ENCODE data around the gene BIRC2. TPM values are rescaled to one million over a fixed set of nuclear protein-coding genes. Genes with fewer than 3 reads are reported as not detected.

BIRC2 gene
- total RNA-seq, 1 experiment from 2014 or later = 32.6 TPM

GRCh38 chr11:102416976-102417375 lies 70.0 kb downstream of the BIRC2 start:
- Histone ChIP-seq H4K20me1 (ENCODE audit: insufficient read depth) (no peaks in the 10 kb centered on the region; the same call in 1 of the 2 replicates), H3K27me3 (ENCODE audit: insufficient read depth, low read length) (no peaks in the 10 kb centered on the region), H3K27ac (ENCODE audit: low read depth, low read length) (no peak overlapping the region), H3K9ac (ENCODE audit: low read length) (no peak overlapping the region), H3K4me1 (ENCODE audit: control insufficient read depth in 1 of 2, insufficient read depth in 2 of 2, low read length in 2 of 2) (peaks cover 0 to 19% of the 10 kb centered on the region in 2 experiments; a peak in 2 of 4 replicates), H3K9me2 (ENCODE audit: insufficient read depth) (no peaks in the 10 kb centered on the region), H3K9me3 (ENCODE audit: control insufficient read depth in 1 of 2, insufficient read depth in 1 of 2, low read depth in 1 of 2, low read length in 2 of 2) (0 out of 4 replicates have a peak, but pooled peaks cover 0 to 5% of the 10 kb centered on the region in 2 experiments), H3K4me3 (replicated peaks in 1 of 2; ENCODE audit: low read depth in 1 of 2, low read length in 2 of 2) (no peak overlapping the region), H3K4me2 (ENCODE audit: low read length) (no peak overlapping the region), H2AFZ (ENCODE audit: low read depth, low read length, poor library complexity, severe bottlenecking) (no peak overlapping the region), H3K36me3 (ENCODE audit: control insufficient read depth in 1 of 2, insufficient read depth in 2 of 2, low read length in 2 of 2) (no peaks in the 10 kb centered on the region), H3K79me2 (ENCODE audit: insufficient read depth, low read length) (peaks cover 99% of the 10 kb centered on the region)
- RAD21 ChIA-PET (ENCODE audit: low non-redundant PET in 1 of 2, low total read pairs in 2 of 2, uncharacterized antibody in 2 of 2, unreplicated experiment in 2 of 2) = no interaction called here
- DNase-seq (ENCODE audit: low read depth, low spot score) (no peak), ATAC-seq (no peak)
- no peak for TF ChIP-seq POLR2A (IDR thresholded peaks at IDR 0.05; ENCODE audit: borderline replicate concordance, extremely low read depth, insufficient read depth, insufficient read length)
- no peak for TF ChIP-seq SP1 (IDR thresholded peaks at IDR 0.05; ENCODE audit: low read depth)
- TF ChIP-seq ZNF274 (IDR thresholded peaks at IDR 0.05; ENCODE audit: low read depth, low read length) = no peak
- TF ChIP-seq JUND (IDR thresholded peaks at IDR 0.05) = no peak
- no peak for TF ChIP-seq ELF1 (IDR thresholded peaks at IDR 0.05; ENCODE audit: borderline replicate concordance, low read depth)
- no peak for TF ChIP-seq EGR1 (IDR thresholded peaks at IDR 0.05; ENCODE audit: low read depth)
- no peak for TF ChIP-seq CEBPB (IDR thresholded peaks at IDR 0.05; ENCODE audit: low read depth)
- no peak for TF ChIP-seq ATF3 (IDR thresholded peaks at IDR 0.05)
- no peak for TF ChIP-seq CTCF (IDR thresholded peaks at IDR 0.05 in 2 of 3, conservative IDR thresholded peaks at IDR 0.05 in 1 of 3; ENCODE audit: borderline replicate concordance in 1 of 3, insufficient read depth in 1 of 3, low read depth in 2 of 3, low read length in 2 of 3)
- no peak for TF ChIP-seq EZH2 (IDR thresholded peaks at IDR 0.05)
- TF ChIP-seq REST (IDR thresholded peaks at IDR 0.05; ENCODE audit: low read depth) = no peak
- no peak for TF ChIP-seq TCF7L2 (IDR thresholded peaks at IDR 0.05; ENCODE audit: borderline replicate concordance, extremely low read depth, insufficient read depth, insufficient read length)
- TF ChIP-seq EZH2phosphoT487 (IDR thresholded peaks at IDR 0.05; ENCODE audit: borderline replicate concordance) = no peak
- no TSS peak for BruUV-seq (replicated peaks)
- CTCF ChIA-PET = no interaction called here
- intact Hi-C loops (cut with micrococcal nuclease) = no loop called here
- POLR2A ChIA-PET = no interaction called here

Data from HCT116 (cell line).